Ureter (tissue), 1 donor: ENCODE data around the gene ZBED4. TPM values are rescaled to one million over a fixed set of nuclear protein-coding genes. Genes with fewer than 3 reads are reported as not detected.

Source experiments
- DNase-seq: peaks from one replicate; pipeline ENCODE4 v3.0.0-alpha.2; 2020; ENCODE audit warnings: low spot score
- total RNA-seq: library from RNA; stranded (reverse); gene quantifications from one replicate; pipeline ENCODE4 v1.2.4, GENCODE V29; 2023
- donor health status: DM: yes; HTN: yes; CAD: no.

ZBED4 gene
- total RNA-seq, 1 donor from 2014 or later: 13.6 TPM

GRCh38 chr22:49880281-49880680 is 26.6 kb downstream of the ZBED4 start:
- DNase-seq: no peak

- no peak for DNase-seq
Observed at GRCh38 chr22:49881856-49882255, 28.2 kb downstream of the ZBED4 start.

- DNase-seq: no peak
Observed at GRCh38 chr22:49882519-49883293, 29.1 kb downstream of the ZBED4 start.

- DNase-seq: no peak
Observed at GRCh38 chr22:49883294-49883640, 29.6 kb downstream of the ZBED4 start.

- no peak for DNase-seq
Observed at GRCh38 chr22:49884075-49884474, 30.4 kb downstream of the ZBED4 start.

GRCh38 chr22:49884503-49885260 is 31.0 kb downstream of the ZBED4 start:
- DNase-seq: no peak

- no peak for DNase-seq
Observed at GRCh38 chr22:49885281-49885680, 31.6 kb downstream of the ZBED4 start.

- DNase-seq: no peak
Observed at GRCh38 chr22:49885881-49886280, 32.2 kb downstream of the ZBED4 start.

- no peak for DNase-seq
Observed at GRCh38 chr22:49886346-49887063, 32.9 kb downstream of the ZBED4 start.

- DNase-seq: no peak
Observed at GRCh38 chr22:49887064-49887451, 33.4 kb downstream of the ZBED4 start.

- no peak for DNase-seq
Observed at GRCh38 chr22:49887702-49888101, 34.1 kb downstream of the ZBED4 start.

GRCh38 chr22:49889071-49889470 is 35.4 kb downstream of the ZBED4 start:
- no peak for DNase-seq

- no peak for DNase-seq
Observed at GRCh38 chr22:49892226-49892899, 38.7 kb downstream of the ZBED4 start.

- DNase-seq: no peak
Observed at GRCh38 chr22:49893025-49893424, 39.4 kb downstream of the ZBED4 start.

GRCh38 chr22:49894322-49895054 is 40.8 kb downstream of the ZBED4 start:
- no peak for DNase-seq

GRCh38 chr22:49896201-49896600 is 42.6 kb downstream of the ZBED4 start:
- DNase-seq: no peak

GRCh38 chr22:49897015-49897684 is 43.5 kb downstream of the ZBED4 start:
- DNase-seq: no peak

- no peak for DNase-seq
Observed at GRCh38 chr22:49899530-49899929, 45.9 kb downstream of the ZBED4 start.

GRCh38 chr22:49900441-49901230 is 47.0 kb downstream of the ZBED4 start:
- no peak for DNase-seq

GRCh38 chr22:49901457-49901856 is 47.8 kb downstream of the ZBED4 start:
- no peak for DNase-seq
